ENCODE data around the gene RALGDS. TPM values are rescaled to one million over a fixed set of nuclear protein-coding genes. Genes with fewer than 3 reads are reported as not detected.

The RALGDS gene
- total RNA-seq, 4 donors from 2014 or later, result 26.0 to 95.1 (median 38.9) TPM

DNA sequence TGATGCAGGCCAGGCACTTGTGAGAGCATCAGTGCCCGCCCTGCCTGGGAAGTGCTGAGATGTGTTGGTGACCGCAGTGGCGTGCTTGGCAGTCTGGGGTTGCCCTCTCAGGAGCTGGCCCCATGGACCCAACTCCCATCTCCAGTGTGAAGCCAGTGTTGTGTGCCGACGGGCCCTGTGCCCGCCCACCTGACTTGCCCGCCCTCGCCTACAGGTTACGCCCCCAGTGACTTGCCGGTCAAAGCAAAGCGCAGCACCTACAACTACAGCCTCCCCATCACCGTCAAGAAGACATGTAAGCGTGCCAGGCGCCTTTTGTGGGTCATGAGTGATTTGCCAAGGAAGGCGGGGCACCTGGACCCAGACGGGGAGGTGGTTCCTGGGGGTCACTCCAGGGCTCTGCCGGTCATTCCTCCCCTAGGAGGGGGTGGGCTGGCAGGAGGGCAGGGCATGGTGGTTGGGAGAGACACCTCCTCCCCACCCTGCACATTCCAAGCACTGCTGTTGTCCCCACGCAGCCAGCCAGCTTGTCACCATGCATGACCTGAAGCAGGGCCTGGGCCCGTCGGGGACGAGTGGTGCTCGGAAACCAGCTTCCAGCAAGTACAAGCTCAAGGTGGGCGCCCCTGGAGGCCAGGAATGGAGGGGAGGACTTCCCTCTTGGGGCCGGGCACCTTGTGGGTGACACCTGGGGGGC lies 66.7 kb downstream of the RALGDS start:
- TF ChIP-seq, protein P1, sequence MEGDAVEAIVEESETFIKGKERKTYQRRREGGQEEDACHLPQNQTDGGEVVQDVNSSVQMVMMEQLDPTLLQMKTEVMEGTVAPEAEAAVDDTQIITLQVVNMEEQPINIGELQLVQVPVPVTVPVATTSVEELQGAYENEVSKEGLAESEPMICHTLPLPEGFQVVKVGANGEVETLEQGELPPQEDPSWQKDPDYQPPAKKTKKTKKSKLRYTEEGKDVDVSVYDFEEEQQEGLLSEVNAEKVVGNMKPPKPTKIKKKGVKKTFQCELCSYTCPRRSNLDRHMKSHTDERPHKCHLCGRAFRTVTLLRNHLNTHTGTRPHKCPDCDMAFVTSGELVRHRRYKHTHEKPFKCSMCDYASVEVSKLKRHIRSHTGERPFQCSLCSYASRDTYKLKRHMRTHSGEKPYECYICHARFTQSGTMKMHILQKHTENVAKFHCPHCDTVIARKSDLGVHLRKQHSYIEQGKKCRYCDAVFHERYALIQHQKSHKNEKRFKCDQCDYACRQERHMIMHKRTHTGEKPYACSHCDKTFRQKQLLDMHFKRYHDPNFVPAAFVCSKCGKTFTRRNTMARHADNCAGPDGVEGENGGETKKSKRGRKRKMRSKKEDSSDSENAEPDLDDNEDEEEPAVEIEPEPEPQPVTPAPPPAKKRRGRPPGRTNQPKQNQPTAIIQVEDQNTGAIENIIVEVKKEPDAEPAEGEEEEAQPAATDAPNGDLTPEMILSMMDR (IDR thresholded peaks at IDR 0.05; ENCODE audit: low read depth), result no peak

DNA sequence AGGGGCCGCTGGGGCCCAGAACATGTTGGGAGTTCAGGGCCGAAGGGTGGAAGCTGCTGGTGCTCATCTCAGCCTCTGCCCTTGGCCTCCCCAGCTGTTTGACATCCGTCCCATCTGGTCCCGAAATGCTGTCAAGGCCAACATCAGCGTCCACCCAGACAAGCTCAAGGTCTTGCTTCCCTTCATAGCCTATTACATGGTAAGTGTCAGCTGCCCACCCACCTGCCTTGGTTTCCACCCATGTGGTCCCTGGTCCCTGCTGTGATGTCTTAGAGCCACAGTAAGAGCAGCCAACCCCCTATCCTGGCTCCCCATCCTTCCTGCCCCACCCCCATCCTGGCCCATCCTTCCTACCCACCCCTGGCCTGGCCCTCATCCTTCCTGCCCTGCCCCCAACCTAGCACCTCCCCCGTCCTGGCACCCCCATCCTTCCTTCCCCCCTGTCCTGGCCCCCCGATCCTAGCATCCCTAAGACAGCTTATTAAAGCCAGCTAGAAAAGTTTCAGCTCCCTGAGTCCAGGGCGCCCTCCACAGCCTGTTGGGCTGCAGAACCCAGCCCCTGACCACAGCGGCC lies 69.0 kb downstream of the RALGDS start:
- TF ChIP-seq, protein P1 (IDR thresholded peaks at IDR 0.05; ENCODE audit: low read depth), result no peak

DNA sequence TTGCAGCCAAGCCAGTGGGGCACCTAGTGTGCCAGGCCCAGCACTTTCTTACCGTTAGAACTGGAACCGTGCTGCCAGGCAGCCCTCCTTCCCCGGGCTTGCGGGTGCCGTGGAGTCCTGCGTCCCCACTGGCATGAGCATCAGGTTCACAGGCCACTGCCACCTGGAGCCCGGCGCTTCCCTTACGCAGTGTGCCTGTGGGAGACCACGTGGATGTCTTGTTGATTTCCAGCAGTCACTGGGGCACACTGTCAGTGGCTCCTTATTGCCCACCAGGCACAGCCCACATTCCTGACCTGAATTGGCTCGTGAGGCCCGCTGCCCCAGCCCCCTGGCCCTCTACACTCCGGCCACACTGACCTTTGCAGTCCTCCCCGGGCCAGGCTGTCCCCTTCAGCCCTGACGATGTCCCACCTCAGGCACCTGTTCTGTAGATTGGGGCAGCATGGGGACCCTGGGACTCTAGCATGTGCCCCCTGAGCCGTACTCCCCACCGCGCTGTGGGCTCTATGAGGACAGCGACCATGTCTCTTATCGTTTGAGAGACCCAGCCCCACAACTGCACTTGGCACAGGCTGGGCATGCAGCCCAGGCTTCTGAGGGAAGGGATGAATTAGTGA lies 69.6 kb downstream of the RALGDS start:
- TF ChIP-seq, protein P1 (IDR thresholded peaks at IDR 0.05; ENCODE audit: low read depth), result no peak

DNA sequence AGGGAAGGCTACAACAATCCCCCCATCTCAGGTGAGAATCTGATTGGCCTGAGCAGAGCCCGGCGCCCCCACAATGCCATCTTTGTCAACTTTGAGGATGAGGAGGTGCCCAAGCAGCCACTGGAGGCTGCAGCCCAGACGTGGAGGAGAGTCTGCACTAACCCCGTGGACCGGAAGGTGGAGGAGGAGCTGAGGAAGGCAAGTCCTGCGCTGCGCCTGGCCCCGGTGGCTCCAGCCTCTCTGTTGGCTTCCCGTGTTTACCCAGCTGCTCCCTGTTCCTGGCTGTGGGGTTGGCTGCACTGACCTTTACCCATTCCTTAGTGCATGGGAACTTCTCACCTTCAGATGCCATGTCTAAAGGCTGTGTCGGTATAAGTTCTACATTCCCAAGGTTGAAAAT lies 70.3 kb downstream of the RALGDS start:
- TF ChIP-seq, protein P1 (IDR thresholded peaks at IDR 0.05; ENCODE audit: low read depth), result no peak

DNA sequence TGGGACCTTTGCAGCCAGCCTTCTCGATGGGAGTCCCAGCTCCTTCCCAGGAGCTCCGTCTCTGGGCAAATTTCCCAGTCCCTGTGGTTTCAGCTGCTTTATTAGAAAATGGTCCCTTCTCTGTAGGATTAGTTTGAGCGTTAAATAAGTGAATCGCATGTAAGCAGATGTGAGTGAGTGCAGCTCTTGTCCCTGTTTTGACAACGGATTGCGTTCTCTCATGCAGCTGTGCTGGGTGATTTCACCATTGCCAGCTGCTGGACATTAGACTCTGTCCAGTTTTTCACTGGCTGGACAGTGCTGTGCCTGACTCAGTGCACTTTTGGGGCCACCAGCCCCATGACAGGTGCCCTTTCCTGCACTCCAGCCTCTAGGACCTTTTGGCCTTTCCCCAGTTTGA lies 70.9 kb downstream of the RALGDS start:
- TF ChIP-seq, protein P1 (IDR thresholded peaks at IDR 0.05; ENCODE audit: low read depth), result no peak

DNA sequence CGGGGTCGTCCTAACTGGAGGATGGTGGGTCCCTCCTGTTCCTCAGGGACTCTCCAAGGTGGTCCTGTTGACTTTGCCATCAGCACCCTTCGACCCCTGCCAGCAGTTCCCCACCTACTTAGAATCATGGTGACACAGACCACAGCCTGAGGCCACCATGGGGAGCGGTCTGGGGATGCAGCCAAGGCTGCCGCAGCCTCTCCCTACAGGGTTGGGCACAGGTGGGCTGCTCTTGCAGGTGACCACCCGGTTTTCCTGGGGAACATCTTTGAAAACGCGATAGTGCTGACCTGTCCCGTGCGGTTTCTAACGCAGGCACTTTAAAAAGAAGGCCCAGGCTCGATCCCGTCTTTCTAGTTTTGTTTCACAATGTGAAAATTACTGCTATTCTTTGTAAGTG lies 72.0 kb downstream of the RALGDS start:
- TF ChIP-seq, protein P1 (IDR thresholded peaks at IDR 0.05; ENCODE audit: low read depth), result no peak

DNA sequence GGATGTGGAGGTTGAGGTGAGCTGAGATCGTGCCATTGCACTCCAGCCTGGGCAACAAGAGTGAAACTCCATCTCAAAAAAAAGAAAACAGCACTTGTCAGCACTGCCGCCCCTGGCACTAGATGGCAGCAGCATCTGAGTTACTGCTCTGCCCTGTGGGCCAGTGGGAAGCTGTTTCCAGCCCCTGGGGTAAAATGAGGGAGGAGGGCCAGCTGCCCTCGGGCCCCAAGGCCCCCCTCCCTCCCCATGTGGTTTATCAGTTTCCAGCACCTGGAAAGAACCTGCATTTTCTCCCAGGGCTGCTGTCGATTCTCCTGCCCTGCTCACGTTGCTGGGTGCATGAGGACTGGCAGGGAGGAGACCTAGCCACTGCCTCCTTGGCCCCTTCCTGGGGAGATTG lies 72.4 kb downstream of the RALGDS start:
- TF ChIP-seq, protein P1 (IDR thresholded peaks at IDR 0.05; ENCODE audit: low read depth), result no peak

Measured in subcutaneous adipose tissue (tissue), 4 donors.